Measurements from ENCODE around the gene ATP2A3.
"Not testable (repeated sequence)": the region's sequence is repeated elsewhere in the genome, so short reads cannot be mapped to it uniquely, and the experiment has no call there.

Gene ATP2A3

GRCh38 chr17:4001048-4001590 is 36.9 kb upstream of the ATP2A3 start:
- H3K27ac Mint-ChIP-seq: no peak overlapping the region

GRCh38 chr17:3998436-3998835 is 34.2 kb upstream of the ATP2A3 start:
- Mint-ChIP-seq H3K9me3 (no peaks in the 10 kb centered on the region), H3K4me1 (ENCODE audit: low read depth) (no peaks in the 10 kb centered on the region), H3K27me3 (ENCODE audit: low read depth) (peaks cover 28% of the 10 kb centered on the region)

More at GRCh38 chr17:4001048-4001590, 36.9 kb upstream of the ATP2A3 start:
- H3K27me3 Mint-ChIP-seq (ENCODE audit: low read depth): peaks cover 11% of the 10 kb centered on the region
- peaks cover 8% of the 10 kb centered on the region for H3K36me3 Mint-ChIP-seq (ENCODE audit: low read depth)
- no peak for DNase-seq (ENCODE audit: low spot score)
- no peak overlapping the region for H3K4me3 Mint-ChIP-seq
- no peaks in the 10 kb centered on the region for H3K4me1 Mint-ChIP-seq (ENCODE audit: low read depth)
- no peaks in the 10 kb centered on the region for H3K9me3 Mint-ChIP-seq

GRCh38 chr17:3995067-3995466 is 30.8 kb upstream of the ATP2A3 start:
- no peaks in the 10 kb centered on the region for H3K36me3 Mint-ChIP-seq (ENCODE audit: low read depth)
- H3K4me1 Mint-ChIP-seq (ENCODE audit: low read depth): no peaks in the 10 kb centered on the region
- peaks cover 36% of the 10 kb centered on the region for H3K27me3 Mint-ChIP-seq (ENCODE audit: low read depth)
- DNase-seq (ENCODE audit: low spot score): no peak
- no peak overlapping the region for H3K4me3 Mint-ChIP-seq
- H3K27ac Mint-ChIP-seq: no peak overlapping the region
- no peaks in the 10 kb centered on the region for H3K9me3 Mint-ChIP-seq

More at GRCh38 chr17:3998436-3998835, 34.2 kb upstream of the ATP2A3 start:
- Mint-ChIP-seq H3K4me3 (no peak overlapping the region), H3K27ac (no peak overlapping the region), H3K36me3 (ENCODE audit: low read depth) (peaks cover 1% of the 10 kb centered on the region)
- no peak for DNase-seq (ENCODE audit: low spot score)

- H3K36me3 Mint-ChIP-seq (ENCODE audit: low read depth): no peaks in the 10 kb centered on the region
- no peak overlapping the region for H3K27ac Mint-ChIP-seq
- no peaks in the 10 kb centered on the region for H3K4me1 Mint-ChIP-seq (ENCODE audit: low read depth)
- H3K9me3 Mint-ChIP-seq: no peaks in the 10 kb centered on the region
- H3K27me3 Mint-ChIP-seq (ENCODE audit: low read depth): peaks cover 36% of the 10 kb centered on the region
- H3K4me3 Mint-ChIP-seq: no peak overlapping the region
- no peak for DNase-seq (ENCODE audit: low spot score)
Observed at GRCh38 chr17:3994221-3994576, 30.0 kb upstream of the ATP2A3 start.

- no peaks in the 10 kb centered on the region for H3K9me3 Mint-ChIP-seq
- H3K27ac Mint-ChIP-seq: no peak overlapping the region
- no peak for DNase-seq (ENCODE audit: low spot score)
- no peak overlapping the region for H3K4me3 Mint-ChIP-seq
- H3K4me1 Mint-ChIP-seq (ENCODE audit: low read depth): no peaks in the 10 kb centered on the region
- H3K36me3 Mint-ChIP-seq (ENCODE audit: low read depth): no peaks in the 10 kb centered on the region
- peaks cover 36% of the 10 kb centered on the region for H3K27me3 Mint-ChIP-seq (ENCODE audit: low read depth)
Observed at GRCh38 chr17:3993493-3994220, 29.4 kb upstream of the ATP2A3 start.

- DNase-seq (ENCODE audit: low spot score): no peak
- H3K27me3 Mint-ChIP-seq (ENCODE audit: low read depth): peaks cover 36% of the 10 kb centered on the region
- no peaks in the 10 kb centered on the region for H3K9me3 Mint-ChIP-seq
- no peaks in the 10 kb centered on the region for H3K36me3 Mint-ChIP-seq (ENCODE audit: low read depth)
- H3K27ac Mint-ChIP-seq: no peak overlapping the region
- H3K4me1 Mint-ChIP-seq (ENCODE audit: low read depth): no peaks in the 10 kb centered on the region
- H3K4me3 Mint-ChIP-seq: no peak overlapping the region
Observed at GRCh38 chr17:3992370-3992769, 28.1 kb upstream of the ATP2A3 start.

- H3K36me3 Mint-ChIP-seq (ENCODE audit: low read depth); H3K27ac Mint-ChIP-seq; H3K4me1 Mint-ChIP-seq (ENCODE audit: low read depth); H3K9me3 Mint-ChIP-seq; H3K4me3 Mint-ChIP-seq; DNase-seq (ENCODE audit: low spot score): not testable (repeated sequence)
- H3K27me3 Mint-ChIP-seq (ENCODE audit: low read depth): peaks cover 31% of the 10 kb centered on the region
Observed at GRCh38 chr17:3991699-3992098, 27.5 kb upstream of the ATP2A3 start.

GRCh38 chr17:3990386-3991127 is 26.3 kb upstream of the ATP2A3 start:
- DNase-seq (ENCODE audit: low spot score): no peak
- Mint-ChIP-seq H3K4me1 (ENCODE audit: low read depth) (no peaks in the 10 kb centered on the region), H3K27me3 (ENCODE audit: low read depth) (peaks cover 22% of the 10 kb centered on the region), H3K27ac (no peak overlapping the region), H3K9me3 (no peaks in the 10 kb centered on the region), H3K4me3 (no peak overlapping the region), H3K36me3 (ENCODE audit: low read depth) (no peaks in the 10 kb centered on the region)

GRCh38 chr17:3989041-3989886 is 25.0 kb upstream of the ATP2A3 start:
- Mint-ChIP-seq H3K4me1 (ENCODE audit: low read depth) (no peaks in the 10 kb centered on the region), H3K27me3 (ENCODE audit: low read depth) (peaks cover 13% of the 10 kb centered on the region), H3K27ac (no peak overlapping the region), H3K9me3 (no peaks in the 10 kb centered on the region), H3K36me3 (ENCODE audit: low read depth) (no peaks in the 10 kb centered on the region), H3K4me3 (no peak overlapping the region)
- no peak for DNase-seq (ENCODE audit: low spot score)

GRCh38 chr17:3988297-3989040 is 24.2 kb upstream of the ATP2A3 start:
- Mint-ChIP-seq H3K36me3 (ENCODE audit: low read depth) (no peaks in the 10 kb centered on the region), H3K9me3 (no peaks in the 10 kb centered on the region), H3K4me1 (ENCODE audit: low read depth) (peaks cover 6% of the 10 kb centered on the region), H3K27me3 (ENCODE audit: low read depth) (peaks cover 10% of the 10 kb centered on the region), H3K27ac (no peak overlapping the region), H3K4me3 (no peak overlapping the region)
- no peak for DNase-seq (ENCODE audit: low spot score)

- no peak overlapping the region for H3K4me3 Mint-ChIP-seq
- H3K27me3 Mint-ChIP-seq (ENCODE audit: low read depth): peaks cover 4% of the 10 kb centered on the region
- H3K4me1 Mint-ChIP-seq (ENCODE audit: low read depth): peaks cover 6% of the 10 kb centered on the region
- no peak for DNase-seq (ENCODE audit: low spot score)
- H3K9me3 Mint-ChIP-seq: no peaks in the 10 kb centered on the region
- no peak overlapping the region for H3K27ac Mint-ChIP-seq
- H3K36me3 Mint-ChIP-seq (ENCODE audit: low read depth): no peaks in the 10 kb centered on the region
Observed at GRCh38 chr17:3986939-3987335, 22.7 kb upstream of the ATP2A3 start.

GRCh38 chr17:3986270-3986938 is 22.2 kb upstream of the ATP2A3 start:
- H3K9me3 Mint-ChIP-seq: no peaks in the 10 kb centered on the region
- H3K27ac Mint-ChIP-seq: no peak overlapping the region
- no peak overlapping the region for H3K4me3 Mint-ChIP-seq
- peaks cover 2% of the 10 kb centered on the region for H3K27me3 Mint-ChIP-seq (ENCODE audit: low read depth)
- H3K4me1 Mint-ChIP-seq (ENCODE audit: low read depth): peaks cover 6% of the 10 kb centered on the region
- DNase-seq (ENCODE audit: low spot score): no peak
- no peaks in the 10 kb centered on the region for H3K36me3 Mint-ChIP-seq (ENCODE audit: low read depth)

- Mint-ChIP-seq H3K27me3 (ENCODE audit: low read depth) (peaks cover 2% of the 10 kb centered on the region), H3K4me3 (no peak overlapping the region), H3K4me1 (ENCODE audit: low read depth) (peaks cover 6% of the 10 kb centered on the region), H3K36me3 (ENCODE audit: low read depth) (no peaks in the 10 kb centered on the region), H3K9me3 (no peaks in the 10 kb centered on the region), H3K27ac (no peak overlapping the region)
- no peak for DNase-seq (ENCODE audit: low spot score)
Observed at GRCh38 chr17:3985846-3986245, 21.6 kb upstream of the ATP2A3 start.

Data from T-helper 2 cell treated with Interferon-gamma antibody and Interleukin-4, amounts not matched to agents 5 μg/mL and 100 μg/mL, for 36 hours (primary cell).